PFSK-1 (cell line): ENCODE data around the gene DAND5.

Experiments
- FOXP2 ChIP-seq: optimal IDR thresholded peaks from 2 replicates; pipeline ENCODE3; 2011; ENCODE audit warnings: borderline replicate concordance, control low read depth, inconsistent platforms; ENCODE audit not compliant: insufficient read depth; ENCODE audit errors: extremely low read length, extremely low read depth
- POLR2AphosphoS5 ChIP-seq: IDR thresholded peaks from 2 replicates; pipeline ENCODE4 v1.6.1; 2012; ENCODE audit warnings: low read depth, mild to moderate bottlenecking, control low read depth, low read length, moderate library complexity
- SIN3A ChIP-seq: IDR thresholded peaks from 2 replicates; pipeline ENCODE4 v1.6.1; 2012; ENCODE audit warnings: mild to moderate bottlenecking, low read length, moderate library complexity, borderline replicate concordance; ENCODE audit not compliant: insufficient read depth
- TAF1 ChIP-seq: IDR thresholded peaks from 2 replicates; pipeline ENCODE4 v1.6.1; 2012; ENCODE audit warnings: low read length, control low read depth, borderline replicate concordance; ENCODE audit not compliant: insufficient read depth
- TF ChIP-seq, protein P1 (sequence below), 2 experiments: IDR thresholded peaks; 2 replicates each; pipeline versions ENCODE4 v1.6.1 to v1.8.0; 2011 to 2012; ENCODE audit warnings: low read depth in 2 of 2, low read length in 2 of 2, control low read depth in 1 of 2, inconsistent platforms in 1 of 2, mild to moderate bottlenecking in 1 of 2, moderate library complexity in 1 of 2; ENCODE audit not compliant: insufficient read depth in 1 of 2

Gene DAND5

DNA sequence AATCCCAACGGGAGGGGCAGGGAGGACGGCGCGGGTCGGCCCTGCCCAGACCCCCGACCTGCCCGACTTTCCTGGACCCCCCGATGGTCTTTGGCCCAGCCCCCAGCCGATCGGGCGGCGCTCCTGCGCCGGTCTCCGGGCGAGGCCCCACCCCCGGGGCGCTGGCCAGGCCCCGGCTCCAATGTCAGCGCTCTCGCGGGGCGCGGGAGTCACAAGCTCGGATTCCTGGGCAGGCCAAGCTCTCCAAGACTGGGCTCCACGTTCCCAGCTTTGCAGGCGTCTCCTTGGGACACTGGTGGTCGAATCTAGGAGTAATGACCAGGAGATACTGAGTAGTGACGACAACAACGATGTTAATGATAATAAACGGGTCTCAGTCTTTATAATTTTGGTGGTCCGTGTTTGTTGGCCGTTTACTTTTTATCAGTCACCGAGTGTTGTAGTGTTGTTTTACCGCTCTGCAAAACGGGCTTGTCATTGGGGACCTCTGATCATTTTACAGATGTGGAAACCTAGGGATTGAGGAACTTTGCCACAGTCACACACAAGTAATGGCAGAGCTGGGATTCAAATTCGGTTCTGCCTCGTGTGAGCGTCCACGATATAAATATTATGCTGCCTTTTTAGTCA is 23.2 kb upstream of the DAND5 start:
- no peak for TF ChIP-seq FOXP2
- peak; percentile 56; the same call in 1 of the 2 replicates for TF ChIP-seq POLR2AphosphoS5
- 0 out of 2 replicates have a peak, but pooled peaks have one; percentile 33 for TF ChIP-seq SIN3A
- TF ChIP-seq TAF1: no peak
- TF ChIP-seq, protein P1, sequence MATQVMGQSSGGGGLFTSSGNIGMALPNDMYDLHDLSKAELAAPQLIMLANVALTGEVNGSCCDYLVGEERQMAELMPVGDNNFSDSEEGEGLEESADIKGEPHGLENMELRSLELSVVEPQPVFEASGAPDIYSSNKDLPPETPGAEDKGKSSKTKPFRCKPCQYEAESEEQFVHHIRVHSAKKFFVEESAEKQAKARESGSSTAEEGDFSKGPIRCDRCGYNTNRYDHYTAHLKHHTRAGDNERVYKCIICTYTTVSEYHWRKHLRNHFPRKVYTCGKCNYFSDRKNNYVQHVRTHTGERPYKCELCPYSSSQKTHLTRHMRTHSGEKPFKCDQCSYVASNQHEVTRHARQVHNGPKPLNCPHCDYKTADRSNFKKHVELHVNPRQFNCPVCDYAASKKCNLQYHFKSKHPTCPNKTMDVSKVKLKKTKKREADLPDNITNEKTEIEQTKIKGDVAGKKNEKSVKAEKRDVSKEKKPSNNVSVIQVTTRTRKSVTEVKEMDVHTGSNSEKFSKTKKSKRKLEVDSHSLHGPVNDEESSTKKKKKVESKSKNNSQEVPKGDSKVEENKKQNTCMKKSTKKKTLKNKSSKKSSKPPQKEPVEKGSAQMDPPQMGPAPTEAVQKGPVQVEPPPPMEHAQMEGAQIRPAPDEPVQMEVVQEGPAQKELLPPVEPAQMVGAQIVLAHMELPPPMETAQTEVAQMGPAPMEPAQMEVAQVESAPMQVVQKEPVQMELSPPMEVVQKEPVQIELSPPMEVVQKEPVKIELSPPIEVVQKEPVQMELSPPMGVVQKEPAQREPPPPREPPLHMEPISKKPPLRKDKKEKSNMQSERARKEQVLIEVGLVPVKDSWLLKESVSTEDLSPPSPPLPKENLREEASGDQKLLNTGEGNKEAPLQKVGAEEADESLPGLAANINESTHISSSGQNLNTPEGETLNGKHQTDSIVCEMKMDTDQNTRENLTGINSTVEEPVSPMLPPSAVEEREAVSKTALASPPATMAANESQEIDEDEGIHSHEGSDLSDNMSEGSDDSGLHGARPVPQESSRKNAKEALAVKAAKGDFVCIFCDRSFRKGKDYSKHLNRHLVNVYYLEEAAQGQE (IDR thresholded peaks at IDR 0.05; ENCODE audit: insufficient read depth in 1 of 2, low read depth in 2 of 2, low read length in 2 of 2): no peak

DNA sequence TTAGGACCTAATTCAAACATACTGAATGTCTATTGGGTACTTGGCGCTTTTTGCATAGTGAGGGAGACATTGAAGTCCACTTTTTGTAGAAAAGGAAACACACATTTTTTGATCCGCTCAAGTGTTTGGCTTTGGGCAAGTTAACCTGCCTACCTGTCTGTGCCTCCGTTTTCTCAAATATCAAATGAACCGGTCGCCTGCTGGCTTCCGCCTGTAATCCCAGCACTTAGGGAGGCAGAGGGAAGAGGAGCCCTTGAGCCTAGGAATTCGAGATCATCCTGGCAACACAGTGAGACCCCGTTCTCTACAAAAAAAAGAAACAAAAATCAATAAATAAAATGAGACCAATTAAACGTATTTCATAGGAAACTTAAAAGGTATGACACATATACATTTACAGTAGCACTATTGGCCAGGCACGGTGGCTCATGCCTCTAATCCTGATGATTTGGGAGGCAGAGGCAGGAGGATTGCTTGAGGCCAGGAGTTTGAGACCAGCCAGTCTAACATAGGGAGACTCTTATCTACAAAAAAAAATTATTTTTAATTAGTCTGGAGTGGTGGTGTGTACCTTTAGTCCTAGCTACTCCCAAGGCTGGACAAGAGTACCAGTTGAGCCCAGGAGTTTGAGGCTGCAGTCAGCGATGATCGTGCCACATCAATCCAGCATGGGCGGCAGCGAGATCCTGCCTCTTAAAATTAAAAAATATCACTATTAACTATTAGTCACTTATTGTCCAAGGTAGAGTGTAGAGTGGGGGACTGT is 22.5 kb upstream of the DAND5 start:
- TF ChIP-seq SIN3A (no peak), POLR2AphosphoS5 (no peak), FOXP2 (no peak), TAF1 (no peak)
- TF ChIP-seq, protein P1 (IDR thresholded peaks at IDR 0.05; ENCODE audit: insufficient read depth in 1 of 2, low read depth in 2 of 2, low read length in 2 of 2): no peak

DNA sequence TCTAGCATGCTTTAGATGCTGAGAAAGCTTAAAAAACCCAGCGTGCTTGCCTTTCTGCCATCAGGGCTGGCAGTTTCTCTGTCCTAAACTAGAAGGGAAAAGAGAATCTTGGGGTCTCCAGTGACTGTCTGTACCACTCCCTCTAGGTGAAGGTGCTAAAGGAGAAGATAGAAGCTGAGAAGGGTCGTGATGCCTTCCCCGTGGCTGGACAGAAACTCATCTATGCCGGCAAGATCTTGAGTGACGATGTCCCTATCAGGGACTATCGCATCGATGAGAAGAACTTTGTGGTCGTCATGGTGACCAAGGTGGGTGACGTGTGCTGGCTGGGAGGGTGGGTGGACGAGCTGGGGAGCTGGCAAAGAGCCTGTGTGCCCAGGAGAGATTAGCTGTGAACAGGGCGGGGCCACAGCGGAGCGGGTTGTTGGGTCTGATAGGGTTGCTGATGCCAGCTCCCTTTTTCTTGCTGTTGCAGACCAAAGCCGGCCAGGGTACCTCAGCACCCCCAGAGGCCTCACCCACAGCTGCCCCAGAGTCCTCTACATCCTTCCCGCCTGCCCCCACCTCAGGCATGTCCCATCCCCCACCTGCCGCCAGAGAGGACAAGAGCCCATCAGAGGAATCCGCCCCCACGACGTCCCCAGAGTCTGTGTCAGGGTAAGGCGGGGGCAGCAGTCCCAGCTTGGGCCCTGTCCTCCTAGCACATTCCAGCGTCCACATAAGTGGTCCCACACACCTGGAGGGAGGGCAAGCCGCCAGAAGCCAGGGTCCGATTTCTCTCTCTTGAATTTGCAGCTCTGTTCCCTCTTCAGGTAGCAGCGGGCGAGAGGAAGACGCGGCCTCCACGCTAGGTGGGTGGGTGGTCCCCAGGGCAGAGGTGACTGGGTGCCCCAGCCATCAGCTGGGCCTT is 21.4 kb upstream of the DAND5 start:
- TF ChIP-seq, protein P1 (IDR thresholded peaks at IDR 0.05; ENCODE audit: insufficient read depth in 1 of 2, low read depth in 2 of 2, low read length in 2 of 2): no peak
- no peak for TF ChIP-seq SIN3A
- TF ChIP-seq POLR2AphosphoS5: no peak; the same call in 1 of the 2 replicates
- TF ChIP-seq FOXP2: no peak
- no peak for TF ChIP-seq TAF1

DNA sequence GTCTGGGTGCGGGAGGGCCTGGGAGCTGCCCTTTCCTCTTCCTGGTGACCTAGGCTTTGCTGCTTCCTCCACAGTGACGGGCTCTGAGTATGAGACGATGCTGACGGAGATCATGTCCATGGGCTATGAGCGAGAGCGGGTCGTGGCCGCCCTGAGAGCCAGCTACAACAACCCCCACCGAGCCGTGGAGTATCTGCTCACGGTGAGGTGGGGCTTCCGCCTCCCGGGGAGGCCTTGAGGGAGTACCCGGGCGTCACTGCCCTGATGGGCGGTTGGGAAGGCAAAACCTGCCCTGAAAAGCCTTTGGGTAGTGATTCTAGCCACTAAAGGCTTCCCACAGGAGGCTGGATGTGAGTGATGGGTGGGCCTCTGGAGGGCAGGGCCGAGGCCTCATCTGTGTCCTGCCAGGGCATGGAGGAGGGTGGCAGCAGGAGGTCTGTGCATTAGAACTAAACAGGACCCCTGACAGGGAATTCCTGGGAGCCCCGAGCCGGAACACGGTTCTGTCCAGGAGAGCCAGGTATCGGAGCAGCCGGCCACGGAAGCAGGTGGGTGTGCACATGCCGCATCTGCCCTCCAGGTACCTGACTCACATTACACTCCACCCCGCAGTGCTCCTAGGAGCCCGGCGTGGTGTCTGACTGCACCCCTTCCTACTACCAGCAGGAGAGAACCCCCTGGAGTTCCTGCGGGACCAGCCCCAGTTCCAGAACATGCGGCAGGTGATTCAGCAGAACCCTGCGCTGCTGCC is 20.6 kb upstream of the DAND5 start:
- TF ChIP-seq POLR2AphosphoS5 (no peak), TAF1 (no peak), SIN3A (no peak), FOXP2 (no peak)
- TF ChIP-seq, protein P1 (IDR thresholded peaks at IDR 0.05; ENCODE audit: insufficient read depth in 1 of 2, low read depth in 2 of 2, low read length in 2 of 2): no peak
